Upper lobe of right lung (tissue), 1 donor: ENCODE data around the gene CACUL1. TPM values are rescaled to one million over a fixed set of nuclear protein-coding genes. Genes with fewer than 3 reads are reported as not detected.
A peak's percentile ranks its signal among the peaks of the same experiment; 100 is the strongest.

ENCODE experiments used
- ATAC-seq: fragments of 200-7000 bp; cut with Tn5 transposase; one replicate; pipeline ENCODE4 v1.9.1; 2020; ENCODE audit warnings: mild to moderate bottlenecking, moderate library complexity
- DNase-seq: peaks from one replicate; pipeline ENCODE4 v3.0.0-alpha.2; 2020
- H3K27ac ChIP-seq: fragments of 200-600 bp; one replicate; pipeline ENCODE4 v1.8.0; 2022
- H3K27me3 ChIP-seq: fragments of 200-600 bp; one replicate; pipeline ENCODE4 v1.8.0; 2022; ENCODE audit warnings: mild to moderate bottlenecking
- H3K36me3 ChIP-seq: fragments of 200-600 bp; one replicate; pipeline ENCODE4 v1.8.0; 2022
- H3K4me1 ChIP-seq: fragments of 200-600 bp; one replicate; pipeline ENCODE4 v1.8.0; 2022
- H3K4me3 ChIP-seq: fragments of 200-600 bp; one replicate; pipeline ENCODE4 v1.8.0; 2022; ENCODE audit warnings: mild to moderate bottlenecking
- H3K9me3 ChIP-seq: fragments of 200-600 bp; one replicate; pipeline ENCODE4 v1.8.0; 2022
- intact Hi-C: fragments of 100-400 bp; cut with DNase I; formaldehyde crosslinking; loops from one replicate; pipeline ENCODE4 v1.11.0; 2022
- total RNA-seq: library from RNA; stranded (reverse); fragmentation: NEBNext Ultra II Directional; extraction: Animal tissue kit (Norgen Biotek cat#: 25700); gene quantifications from one replicate; pipeline ENCODE4 v1.2.1, GENCODE V29; 2021
- TF ChIP-seq, protein P1 (sequence below): fragments of 200-600 bp; IDR thresholded peaks from one replicate; pipeline ENCODE4 v1.8.0; 2022; ENCODE audit warnings: antibody characterized with exemption
- donor health status: DM: no; HTN: yes; CAD: no; lungs with severe emphysema.

CACUL1 gene
- total RNA-seq, 1 donor from 2014 or later, result 47.7 TPM

DNA sequence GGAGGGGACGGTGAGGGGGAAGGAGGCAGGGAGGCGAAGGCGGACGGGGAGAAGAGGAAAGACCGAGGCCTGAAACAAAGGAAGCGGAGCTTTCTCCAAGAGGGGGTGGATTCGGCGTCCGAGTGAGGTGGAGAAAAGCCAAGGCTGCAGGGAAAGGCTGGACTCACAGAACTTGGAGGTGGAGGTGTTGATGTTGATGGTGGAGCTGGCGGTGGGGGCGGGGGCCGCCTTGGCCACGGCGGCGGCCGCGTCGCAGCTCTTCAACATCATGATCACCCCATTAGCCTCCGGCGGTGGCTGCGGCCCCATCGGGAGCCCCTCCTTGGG is 578 bp downstream of the CACUL1 start:
- peak; percentile 81 for DNase-seq
- intact Hi-C loops, result no loop called here
- H3K4me1 ChIP-seq, result peaks cover 16% of the 10 kb centered on the region
- no peaks in the 10 kb centered on the region for H3K36me3 ChIP-seq
- no peaks in the 10 kb centered on the region for H3K27me3 ChIP-seq
- no peaks in the 10 kb centered on the region for H3K9me3 ChIP-seq
- ATAC-seq, result peak; percentile 29
- TF ChIP-seq, protein P1, sequence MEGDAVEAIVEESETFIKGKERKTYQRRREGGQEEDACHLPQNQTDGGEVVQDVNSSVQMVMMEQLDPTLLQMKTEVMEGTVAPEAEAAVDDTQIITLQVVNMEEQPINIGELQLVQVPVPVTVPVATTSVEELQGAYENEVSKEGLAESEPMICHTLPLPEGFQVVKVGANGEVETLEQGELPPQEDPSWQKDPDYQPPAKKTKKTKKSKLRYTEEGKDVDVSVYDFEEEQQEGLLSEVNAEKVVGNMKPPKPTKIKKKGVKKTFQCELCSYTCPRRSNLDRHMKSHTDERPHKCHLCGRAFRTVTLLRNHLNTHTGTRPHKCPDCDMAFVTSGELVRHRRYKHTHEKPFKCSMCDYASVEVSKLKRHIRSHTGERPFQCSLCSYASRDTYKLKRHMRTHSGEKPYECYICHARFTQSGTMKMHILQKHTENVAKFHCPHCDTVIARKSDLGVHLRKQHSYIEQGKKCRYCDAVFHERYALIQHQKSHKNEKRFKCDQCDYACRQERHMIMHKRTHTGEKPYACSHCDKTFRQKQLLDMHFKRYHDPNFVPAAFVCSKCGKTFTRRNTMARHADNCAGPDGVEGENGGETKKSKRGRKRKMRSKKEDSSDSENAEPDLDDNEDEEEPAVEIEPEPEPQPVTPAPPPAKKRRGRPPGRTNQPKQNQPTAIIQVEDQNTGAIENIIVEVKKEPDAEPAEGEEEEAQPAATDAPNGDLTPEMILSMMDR, result no peak
- H3K4me3 ChIP-seq, result peak overlapping the region; percentile 99
- peak overlapping the region; percentile 90 for H3K27ac ChIP-seq

DNA sequence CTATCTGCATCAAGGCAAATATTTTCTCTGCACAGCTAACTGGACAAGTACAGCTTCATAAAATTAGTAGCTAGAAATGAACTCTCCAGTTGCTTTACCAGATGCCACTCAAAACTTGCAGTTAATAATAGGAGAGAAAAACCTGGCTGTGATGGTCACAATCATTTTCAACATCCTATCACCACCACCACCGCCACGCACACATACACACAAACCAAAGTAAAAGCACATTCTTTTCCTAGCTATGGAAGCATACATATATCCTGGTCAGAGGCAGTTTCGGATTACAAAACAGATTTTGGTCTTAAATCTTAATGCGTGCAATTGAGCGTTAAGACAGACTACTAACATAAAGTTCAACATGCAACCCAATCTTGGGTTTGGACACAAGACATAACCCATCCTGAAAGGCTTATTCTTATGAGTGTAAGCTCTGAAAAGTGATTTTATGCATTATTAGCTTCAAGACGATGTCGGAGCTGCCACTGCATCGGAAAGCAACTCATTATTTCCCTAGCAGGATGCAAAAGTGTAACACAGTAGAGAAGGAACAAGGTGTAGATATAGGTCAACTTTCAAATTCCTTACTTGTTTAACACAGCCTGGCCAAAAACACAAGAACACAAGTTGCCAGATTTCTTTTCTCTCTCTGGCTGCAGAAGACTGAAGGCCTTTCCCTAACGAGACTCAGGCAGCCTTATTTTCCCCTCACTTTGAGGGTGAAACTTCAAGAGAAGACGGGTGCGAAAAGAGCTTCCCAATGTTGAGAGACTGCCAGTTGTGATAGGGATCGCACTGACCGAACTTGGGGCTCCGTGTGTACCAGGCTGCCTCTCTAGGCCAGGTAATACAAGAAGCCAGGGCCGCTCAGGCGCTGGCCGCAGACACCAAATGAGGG is 1.2 kb downstream of the CACUL1 start:
- TF ChIP-seq, protein P1, result no peak
- H3K4me3 ChIP-seq, result peak overlapping the region; percentile 99
- no peaks in the 10 kb centered on the region for H3K36me3 ChIP-seq
- peaks cover 16% of the 10 kb centered on the region for H3K4me1 ChIP-seq
- no peaks in the 10 kb centered on the region for H3K27me3 ChIP-seq
- ATAC-seq (no peak), DNase-seq (no peak)
- H3K27ac ChIP-seq, result peak overlapping the region; percentile 90
- intact Hi-C loops, result no loop called here
- no peaks in the 10 kb centered on the region for H3K9me3 ChIP-seq

DNA sequence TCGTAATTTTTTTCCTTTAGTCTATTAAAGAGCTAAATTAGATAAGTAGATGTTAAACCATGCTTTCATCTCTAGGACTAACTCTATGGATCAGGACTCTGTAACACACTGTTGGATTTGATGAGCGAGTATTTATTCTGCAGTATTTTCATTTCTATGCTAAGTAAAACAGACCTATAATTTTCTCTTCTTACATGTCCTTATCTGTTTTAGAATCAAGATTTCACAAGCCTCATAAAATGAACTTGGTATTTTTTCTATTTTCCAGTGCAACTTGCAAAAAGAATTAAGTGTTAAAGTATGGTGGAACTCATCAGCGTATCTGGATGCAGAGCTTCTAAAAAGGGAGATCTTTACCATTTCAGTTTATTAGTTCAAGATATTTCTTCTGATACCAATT is 2.4 kb downstream of the CACUL1 start:
- TF ChIP-seq, protein P1, result no peak
- Histone ChIP-seq H3K4me1 (peaks cover 16% of the 10 kb centered on the region), H3K36me3 (no peaks in the 10 kb centered on the region), H3K27ac (no peak overlapping the region), H3K27me3 (no peaks in the 10 kb centered on the region), H3K4me3 (no peak overlapping the region), H3K9me3 (no peaks in the 10 kb centered on the region)
- no peak for ATAC-seq
- intact Hi-C loops, result no loop called here
- no peak for DNase-seq

DNA sequence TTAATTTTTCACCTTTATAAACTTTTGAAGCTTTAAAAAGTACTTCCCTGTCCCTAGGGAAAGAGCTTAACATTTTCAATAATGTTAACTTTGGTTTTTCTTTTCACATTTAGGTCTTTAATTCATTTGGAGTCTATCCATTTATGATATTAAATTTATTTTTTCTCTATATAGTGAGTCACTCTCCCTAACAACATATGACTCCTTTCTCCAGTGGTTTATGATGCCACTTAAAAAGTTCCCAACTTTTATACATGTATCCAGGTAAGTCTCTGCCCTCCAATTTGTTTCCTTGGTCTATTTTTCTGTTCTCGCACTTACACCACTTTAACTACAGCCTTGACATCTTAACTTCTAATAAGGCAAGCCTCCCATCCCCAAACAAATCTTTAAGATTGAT is 3.5 kb downstream of the CACUL1 start:
- Histone ChIP-seq H3K9me3 (no peaks in the 10 kb centered on the region), H3K36me3 (no peaks in the 10 kb centered on the region), H3K4me1 (peaks cover 16% of the 10 kb centered on the region), H3K27ac (no peak overlapping the region), H3K4me3 (no peak overlapping the region), H3K27me3 (no peaks in the 10 kb centered on the region)
- DNase-seq (no peak), ATAC-seq (no peak)
- intact Hi-C loops, result no loop called here
- TF ChIP-seq, protein P1, result no peak

DNA sequence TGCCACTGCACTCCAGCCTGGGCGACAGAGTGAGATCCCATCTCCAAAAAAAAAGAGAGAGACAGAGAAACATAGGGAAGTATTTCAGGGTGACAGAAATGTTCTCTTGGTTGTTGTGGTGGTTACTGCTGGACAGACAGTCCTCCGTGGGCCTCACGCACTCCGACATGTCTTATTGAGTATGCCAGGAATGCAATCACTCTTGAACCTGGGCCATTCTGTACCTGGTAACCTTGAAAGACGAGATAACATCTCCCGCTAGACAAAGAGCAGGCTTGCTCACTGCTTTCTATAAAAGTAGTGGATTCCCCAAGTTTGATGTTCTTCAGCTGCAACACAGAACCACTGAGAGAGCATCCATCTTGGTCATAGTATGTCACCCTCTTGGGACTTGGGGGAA is 6.7 kb downstream of the CACUL1 start:
- no peak overlapping the region for H3K4me3 ChIP-seq
- TF ChIP-seq, protein P1, result no peak
- no peak overlapping the region for H3K27ac ChIP-seq
- H3K27me3 ChIP-seq, result no peaks in the 10 kb centered on the region
- H3K36me3 ChIP-seq, result no peaks in the 10 kb centered on the region
- H3K9me3 ChIP-seq, result no peaks in the 10 kb centered on the region
- H3K4me1 ChIP-seq, result peaks cover 34% of the 10 kb centered on the region
- intact Hi-C loops, result no loop called here
- DNase-seq (no peak), ATAC-seq (no peak)
